NCI-H1092 (cell line): ENCODE results near the gene FKTN.
"Not testable (repeated sequence)": the region's sequence is repeated elsewhere in the genome, so short reads cannot be mapped to it uniquely, and the experiment has no call there.

Experiments
- DNase-seq: peaks from one replicate; lab custom pipeline; 2025; lab: John Stamatoyannopoulos, UW

The FKTN gene

DNA sequence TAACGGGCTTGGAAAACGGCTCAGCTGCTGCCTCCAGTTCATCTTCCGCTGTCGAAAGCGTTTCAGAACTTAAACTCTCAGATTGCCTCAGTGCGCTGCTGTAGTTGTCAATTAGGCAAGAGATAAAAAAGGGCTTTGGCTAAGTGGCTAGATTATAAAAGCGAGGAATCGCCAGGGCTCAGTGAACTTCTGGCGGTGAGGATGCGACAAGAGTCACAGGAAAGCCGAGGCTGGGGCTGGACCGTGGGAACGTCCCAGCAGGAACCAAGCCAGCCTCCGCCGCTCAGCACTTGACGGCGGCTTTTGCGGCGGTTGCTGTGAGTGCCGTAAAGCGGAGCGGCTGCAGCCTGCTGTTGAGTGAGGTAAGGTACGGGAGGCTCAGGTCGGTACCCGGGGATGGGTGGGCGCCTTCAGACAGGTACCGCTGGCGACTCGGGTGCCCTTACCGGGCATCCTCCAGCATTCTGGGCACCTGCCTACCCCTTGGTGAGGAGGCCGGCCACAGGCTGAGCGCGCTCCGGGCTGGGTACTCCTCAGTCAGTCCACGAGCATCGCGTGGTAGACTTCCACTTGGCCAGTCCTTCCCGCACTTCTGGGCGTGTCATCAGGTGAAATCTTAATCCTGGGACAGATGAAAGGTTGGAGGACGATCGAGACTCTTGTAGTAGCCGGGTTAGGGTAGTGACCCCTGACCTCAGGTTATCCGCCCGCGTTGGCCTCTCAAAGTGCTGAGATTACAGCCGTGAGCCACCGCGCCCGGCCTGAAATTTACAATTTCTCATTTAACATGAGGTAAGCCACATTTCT, at the start of gene FKTN:
FKTN (plus strand) TSS at position 328 of the 807 bp plus-strand sequence. CDS start 16,902 bp downstream, outside the sequence.
- peak; percentile 65 for DNase-seq

DNA sequence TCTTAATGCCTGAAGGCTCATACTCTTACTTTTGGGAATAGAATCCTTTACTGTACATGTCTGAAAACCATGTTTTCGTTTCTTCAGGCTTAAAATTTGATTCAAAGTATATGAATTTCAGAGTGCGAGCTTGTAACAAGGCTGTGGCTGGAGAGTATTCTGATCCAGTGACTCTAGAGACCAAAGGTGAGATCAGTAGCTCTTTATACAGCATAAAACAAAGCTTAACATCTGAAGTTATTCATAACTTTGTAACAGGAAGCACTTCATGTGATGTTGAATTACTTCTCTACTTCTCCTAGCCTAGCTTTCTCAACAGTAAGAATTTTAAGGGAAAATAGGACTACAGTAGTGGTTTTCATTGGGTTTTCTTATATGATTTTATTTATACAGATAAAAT, 49.4 kb upstream of the FKTN start:
- DNase-seq: no peak

DNA sequence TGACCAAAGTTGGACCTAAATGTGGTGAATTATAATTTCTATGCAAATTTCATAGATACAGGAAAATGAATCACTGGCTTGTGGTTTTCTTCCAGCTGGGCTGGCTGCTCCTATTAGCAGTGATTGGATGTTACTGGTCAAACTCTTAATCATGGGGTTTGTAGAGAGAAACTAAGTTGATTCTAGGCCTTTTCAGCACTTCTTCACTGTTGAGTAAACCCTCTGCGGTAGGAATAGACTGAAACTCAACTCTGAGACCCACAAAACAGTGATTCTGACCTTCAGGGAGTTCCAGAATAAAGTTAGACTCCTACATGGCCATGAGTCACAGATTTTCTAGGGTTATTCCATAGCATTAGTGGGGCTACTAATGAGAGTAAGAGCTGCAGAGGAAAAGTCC, 47.9 kb upstream of the FKTN start:
- DNase-seq: no peak

DNA sequence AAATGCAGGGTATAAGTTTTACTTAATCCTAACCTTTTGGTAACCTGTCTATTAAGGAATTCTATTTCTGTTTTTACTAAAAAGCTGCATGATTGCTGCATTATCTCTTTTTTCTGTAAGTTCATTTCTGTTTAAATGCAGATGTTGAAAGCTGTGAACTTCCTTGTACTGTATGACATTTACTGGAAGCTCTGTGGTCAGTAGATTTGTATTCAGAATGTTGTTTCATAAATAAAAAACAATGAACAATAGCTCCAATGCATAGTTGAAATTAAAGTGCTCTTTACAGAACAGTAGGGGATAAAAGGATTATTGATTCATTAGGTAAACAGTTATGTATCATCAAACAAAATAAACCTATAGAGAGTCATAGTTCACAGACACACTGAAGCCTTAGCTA, 46.5 kb upstream of the FKTN start:
- DNase-seq: no peak

DNA sequence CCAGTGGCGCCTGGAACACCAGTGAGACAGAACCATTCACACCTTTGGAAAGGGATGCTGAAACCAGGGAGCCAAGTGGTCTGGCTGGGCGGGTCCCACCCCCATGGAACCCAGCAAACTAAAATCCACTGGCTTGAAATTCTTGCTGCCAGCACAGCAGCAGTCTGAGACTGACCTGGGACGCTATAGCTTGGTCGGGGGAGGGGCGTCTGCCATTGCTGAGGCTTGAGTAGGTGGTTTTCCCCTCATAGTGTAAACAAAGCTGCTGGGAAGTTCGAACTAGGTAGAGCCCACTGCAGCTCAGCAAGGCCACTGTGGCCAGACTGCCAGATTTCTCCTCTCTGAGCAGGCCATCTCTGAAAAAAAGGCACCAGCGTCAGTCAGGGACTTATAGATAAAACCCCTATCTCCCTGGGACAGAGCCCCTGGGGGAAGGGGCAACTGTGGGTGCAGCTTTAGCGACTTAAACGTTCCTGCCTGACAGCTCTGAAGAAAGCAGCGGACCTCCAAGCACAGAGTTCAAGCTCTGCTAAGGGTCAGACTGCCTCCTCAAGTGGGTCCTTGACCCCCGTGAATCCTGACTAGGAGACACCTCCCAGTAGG, 42.0 kb upstream of the FKTN start:
- no peak for DNase-seq

DNA sequence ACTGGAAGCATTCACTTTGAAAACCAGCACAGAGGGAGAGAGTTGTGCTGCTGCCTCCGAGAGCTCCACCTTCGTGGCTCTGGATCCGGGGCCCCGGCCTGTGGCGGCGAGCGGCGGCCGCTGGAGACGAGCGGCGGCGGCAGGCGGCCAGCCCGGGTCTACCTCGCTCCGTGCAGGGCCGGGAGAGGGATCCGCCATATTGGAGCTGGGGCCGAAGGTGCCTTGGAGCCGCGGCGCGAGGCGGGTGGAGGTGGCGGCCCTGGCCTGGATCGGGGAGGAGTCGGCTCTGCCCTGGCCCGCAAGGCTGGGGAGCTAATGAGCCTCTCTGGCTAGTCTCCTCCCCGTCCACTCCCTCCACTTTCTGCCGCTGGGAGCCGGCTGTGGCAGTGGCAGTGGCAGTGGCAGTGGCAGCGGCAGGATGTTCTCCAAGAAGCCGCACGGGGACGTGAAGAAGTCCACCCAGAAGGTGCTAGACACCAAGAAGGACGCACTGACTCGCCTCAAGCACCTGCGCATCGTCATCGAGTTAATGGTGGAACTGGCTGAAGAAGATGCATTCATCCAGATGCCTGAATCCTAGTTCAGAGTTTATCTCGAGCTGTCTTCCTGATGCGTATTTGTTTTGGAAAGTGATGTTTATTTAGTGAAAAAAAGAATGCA, 38.1 kb upstream of the FKTN start:
- not testable (repeated sequence) for DNase-seq

DNA sequence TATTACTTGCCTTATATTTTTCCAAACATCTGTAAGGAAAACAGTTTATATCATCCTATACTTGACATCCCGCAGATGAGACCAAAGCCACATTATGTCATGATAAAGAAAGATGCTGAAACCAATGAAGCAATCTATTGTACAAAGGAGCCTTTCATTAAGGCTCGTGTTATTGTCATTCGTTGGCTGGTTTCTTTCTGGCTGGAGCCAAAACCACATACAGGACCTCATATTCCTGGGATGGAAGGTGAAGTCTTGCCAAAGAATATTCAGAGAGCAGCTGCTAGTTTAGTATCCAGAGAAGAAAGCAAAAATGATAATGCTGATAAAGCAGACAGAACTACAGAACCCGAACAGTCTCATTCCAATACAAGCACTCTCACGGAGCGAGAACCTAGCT, 36.9 kb upstream of the FKTN start:
- not testable (repeated sequence) for DNase-seq

DNA sequence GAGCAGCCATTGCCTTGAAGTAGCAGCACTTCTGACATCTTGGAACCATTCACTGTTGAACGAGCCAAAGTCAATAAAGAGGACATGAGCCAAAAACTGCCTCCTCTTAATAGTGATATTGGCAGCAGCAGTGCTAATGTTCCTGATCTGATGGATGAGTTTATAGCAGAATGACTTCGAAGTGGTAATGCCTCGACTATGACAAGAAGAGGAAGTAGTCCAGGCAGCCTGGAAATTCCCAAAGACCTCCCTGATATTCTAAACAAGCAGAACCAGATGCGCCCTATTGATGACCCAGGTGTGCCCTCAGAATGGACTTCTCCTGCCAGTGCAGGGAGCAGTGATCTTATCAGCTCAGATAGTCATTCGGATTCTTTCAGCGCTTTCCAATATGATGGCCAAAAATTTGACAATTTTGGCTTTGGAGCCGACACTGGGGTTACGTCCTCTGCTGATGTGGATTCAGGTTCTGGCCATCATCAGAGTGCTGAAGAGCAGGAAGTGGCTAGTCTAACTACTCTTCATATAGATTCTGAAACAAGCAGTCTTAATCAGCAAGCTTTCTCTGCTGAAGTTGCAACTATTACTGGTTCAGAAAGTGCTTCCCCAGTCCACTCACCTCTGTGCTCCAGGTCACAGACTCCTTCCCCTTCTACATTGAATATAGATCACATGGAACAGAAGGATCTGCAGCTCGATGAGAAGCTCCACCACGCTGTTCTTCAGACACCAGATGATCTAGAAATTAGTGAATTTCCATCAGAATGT, 35.1 kb upstream of the FKTN start:
- not testable (repeated sequence) for DNase-seq

DNA sequence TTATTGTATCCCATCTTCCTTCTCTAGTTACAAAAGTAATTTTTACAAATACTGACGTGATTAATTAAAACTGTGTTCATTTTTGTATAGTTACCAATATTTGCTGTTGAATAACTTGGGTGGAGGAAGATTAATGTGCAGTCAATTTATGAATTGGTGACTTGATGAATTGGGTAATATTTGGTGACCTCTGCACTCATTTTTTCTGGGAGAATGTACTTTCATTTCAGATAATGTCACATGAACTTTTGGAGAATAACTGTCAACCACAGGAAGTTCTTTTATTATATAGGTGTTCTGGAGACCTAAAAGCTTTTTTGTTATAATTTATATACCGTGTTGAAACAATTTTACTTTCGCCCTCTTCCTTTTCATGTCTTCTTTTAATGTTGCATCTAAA, 26.4 kb upstream of the FKTN start:
- DNase-seq: no peak

DNA sequence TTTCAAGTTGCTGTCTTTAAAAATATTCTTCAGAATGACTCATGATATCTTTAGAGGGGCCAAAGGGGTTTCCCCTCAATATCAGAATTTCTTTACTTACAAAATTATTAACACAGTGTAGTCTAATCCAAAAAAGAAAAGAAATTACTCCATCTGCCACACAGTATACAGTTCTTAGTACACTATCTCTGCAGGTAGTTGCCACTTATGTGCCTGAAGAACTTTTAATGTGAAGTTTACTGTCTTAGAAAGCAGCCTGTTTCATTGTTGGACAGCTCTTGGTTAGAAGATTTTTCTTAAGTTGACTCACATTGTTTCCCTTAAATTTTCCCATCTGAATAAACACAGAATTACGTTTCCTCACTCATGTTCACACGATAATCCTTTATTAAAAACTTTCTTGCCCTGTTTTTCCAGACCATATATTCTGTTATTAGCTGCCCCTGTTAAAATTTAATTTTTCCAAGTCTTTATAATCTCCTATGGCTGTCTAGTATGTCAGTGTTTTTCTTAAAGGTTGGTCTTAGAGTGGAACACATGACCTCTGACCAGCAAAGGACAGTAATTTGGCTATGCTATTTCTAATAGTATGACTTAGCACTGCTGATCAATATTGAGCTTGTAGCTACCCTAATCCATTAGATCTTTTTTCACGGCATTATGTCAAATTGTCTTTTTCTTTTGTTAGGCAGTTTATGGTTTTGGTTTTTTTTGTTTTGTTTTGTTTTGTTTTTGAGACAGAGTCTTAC, 21.8 kb upstream of the FKTN start:
- no peak for DNase-seq

DNA sequence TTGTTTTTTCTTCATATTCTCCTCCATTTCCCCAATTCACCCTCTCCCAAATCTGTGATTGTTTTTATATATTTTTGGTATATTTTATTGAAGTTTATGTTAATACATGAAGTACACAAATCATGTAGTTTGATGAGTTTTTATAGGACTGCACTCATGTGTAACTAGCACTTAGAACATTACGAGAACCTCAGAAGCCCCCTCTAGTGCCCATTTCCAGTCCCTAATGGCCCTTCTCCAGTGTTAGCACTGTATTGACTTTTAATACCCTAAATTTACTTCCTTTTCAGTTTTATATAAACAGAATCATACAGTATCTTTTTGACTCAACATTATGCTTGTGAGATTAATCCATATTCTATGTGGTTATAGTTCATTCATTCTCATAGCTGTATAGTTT, 18.5 kb upstream of the FKTN start:
- DNase-seq: no peak

DNA sequence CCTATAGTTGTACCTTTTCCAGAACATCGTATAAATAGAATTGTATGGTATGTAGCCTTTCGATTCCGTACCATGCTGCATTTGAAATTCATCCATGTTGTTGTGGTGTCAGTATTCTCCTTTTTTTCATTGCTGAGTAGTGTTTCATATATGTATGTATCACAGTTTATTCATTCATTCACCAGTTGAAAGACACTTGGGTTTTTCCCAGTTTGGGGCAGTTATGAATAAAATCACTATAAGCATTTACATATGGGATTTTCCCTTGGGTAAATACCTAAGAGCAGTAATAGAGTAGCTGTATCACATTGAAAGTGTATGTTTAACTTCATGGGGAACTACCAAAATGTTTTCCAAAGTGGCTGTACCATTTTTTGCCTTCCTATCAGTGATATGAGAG, 16.1 kb upstream of the FKTN start:
- no peak for DNase-seq

DNA sequence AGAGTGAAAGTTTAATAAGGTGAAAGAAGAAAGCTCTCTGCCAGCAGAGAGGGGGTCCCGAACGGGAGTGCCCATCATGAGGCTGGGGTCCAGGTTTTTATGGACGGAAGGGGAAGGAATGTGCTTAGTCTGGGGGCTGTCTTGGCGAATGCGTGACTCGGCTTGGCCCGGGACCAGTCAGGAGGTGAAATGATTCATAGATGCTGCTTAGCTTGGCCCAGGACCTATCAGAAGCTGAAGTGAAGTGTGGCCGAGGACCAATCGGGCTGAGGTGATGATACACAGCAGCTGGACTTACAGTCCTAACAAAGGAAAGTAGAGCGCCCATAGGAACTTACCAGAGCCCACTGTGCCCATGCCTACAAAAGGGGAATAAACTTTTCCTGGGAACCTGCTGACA, 3.9 kb upstream of the FKTN start:
- no peak for DNase-seq

DNA sequence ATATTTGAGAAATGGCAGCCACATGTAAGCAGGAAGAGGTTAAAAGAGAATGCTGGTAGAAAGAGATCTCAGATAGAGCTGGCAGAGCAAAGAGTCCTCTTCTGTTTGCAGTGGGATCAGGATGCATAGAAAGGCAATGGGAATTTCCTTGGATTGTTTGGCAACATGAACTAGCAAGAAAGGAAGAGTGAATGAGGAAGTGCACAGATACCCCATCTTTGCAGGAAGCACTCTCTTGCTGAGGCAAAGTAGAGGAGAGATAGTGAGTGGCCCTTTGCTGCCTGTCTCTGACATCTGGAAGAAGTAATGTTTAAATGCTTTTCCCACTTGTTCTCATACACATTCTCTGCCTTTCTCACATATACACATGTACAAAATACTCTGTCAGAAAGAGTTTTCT, 14.5 kb downstream of the FKTN start:
- no peak for DNase-seq

DNA sequence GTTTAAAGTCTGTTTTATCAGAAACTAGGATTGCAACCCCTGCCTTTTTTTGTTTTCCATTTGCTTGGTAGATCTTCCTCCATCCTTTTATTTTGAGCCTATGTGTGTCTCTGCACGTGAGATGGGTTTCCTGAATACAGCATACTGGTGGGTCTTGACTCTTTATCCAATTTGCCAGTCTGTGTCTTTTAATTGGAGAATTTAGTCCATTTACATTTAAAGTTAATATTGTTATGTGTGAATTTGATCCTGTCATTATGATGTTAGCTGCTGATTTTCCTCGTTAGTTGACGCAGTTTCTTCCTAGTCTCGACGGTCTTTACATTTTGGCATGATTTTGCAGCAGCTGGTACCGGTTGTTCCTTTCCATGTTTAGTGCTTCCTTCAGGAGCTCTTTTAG, 22.0 kb downstream of the FKTN start:
- not testable (repeated sequence) for DNase-seq

DNA sequence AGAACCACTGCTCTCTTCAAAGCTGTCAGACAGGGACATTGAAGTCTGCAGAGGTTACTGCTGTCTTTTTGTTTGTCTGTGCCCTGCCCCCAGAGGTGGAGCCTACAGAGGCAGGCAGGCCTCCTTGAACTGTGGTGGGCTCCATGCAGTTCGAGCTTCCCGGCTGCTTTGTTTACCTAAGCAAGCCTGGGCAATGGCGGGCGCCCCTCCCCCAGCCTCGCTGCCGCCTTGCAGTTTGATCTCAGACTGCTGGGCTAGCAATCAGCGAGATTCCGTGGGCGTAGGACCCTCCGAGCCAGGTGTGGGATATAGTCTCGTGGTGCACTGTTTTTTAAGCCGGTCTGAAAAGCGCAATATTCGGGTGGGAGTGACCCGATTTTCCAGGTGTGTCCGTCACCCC, 23.6 kb downstream of the FKTN start:
- not testable (repeated sequence) for DNase-seq

DNA sequence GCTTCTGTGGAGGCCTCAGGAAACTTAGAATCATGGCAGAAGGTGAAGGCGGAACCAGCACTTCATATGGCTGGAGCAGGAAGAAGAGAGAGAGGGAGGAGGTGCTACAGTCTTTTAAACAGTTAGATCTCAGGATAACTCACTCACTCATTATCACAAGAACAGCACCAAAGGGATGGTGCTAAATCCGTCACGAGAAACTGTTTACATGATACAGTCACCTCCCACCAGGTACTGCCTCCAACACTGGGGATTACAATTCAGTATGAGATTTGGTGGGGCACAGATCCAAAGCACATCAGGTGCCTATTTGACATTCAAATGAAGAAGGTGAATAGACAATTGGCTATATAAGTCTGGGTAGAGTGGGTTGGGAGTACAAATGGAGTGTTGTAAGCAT, 35.2 kb downstream of the FKTN start:
- no peak for DNase-seq

DNA sequence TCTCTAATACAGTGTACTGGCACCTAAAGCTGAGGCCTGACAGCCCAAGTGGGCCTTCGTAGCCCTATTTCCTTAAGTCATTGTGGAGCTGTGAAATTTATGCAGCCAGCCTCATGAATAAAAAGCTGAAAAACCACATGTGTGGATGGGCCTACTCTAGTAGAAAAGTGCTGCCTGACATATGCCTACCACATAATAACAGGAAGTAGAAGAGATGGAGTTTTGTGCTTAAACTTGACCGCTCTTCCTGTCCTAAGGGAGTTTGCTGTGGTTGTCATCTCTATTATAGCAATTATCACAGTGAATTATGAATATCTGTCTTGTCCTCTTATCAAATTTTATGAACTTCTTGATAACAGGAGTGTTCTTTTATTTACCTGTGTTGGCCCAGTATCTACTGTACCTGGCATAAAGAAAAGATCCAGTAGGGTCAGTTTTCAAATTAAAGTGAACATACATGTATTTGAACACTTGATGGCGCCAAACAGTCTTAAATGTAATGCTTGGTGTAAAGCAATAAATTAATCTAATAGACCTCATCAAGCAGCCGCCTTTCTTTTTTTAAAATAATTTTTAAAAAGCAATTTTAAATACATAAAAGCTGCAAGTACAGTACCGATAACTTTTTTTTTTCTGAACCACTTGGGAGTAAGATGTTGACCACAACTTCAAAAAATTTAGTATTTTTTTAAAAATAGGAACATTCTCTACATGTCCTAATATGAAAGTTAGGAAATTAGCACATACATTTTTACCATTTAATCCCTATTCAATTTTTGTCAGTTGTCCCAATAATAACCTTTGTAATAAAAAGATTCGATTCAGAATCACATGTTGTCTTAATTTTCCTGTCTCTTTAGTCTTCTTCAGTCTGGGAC, 51.0 kb downstream of the FKTN start:
- DNase-seq: peak; percentile 41

DNA sequence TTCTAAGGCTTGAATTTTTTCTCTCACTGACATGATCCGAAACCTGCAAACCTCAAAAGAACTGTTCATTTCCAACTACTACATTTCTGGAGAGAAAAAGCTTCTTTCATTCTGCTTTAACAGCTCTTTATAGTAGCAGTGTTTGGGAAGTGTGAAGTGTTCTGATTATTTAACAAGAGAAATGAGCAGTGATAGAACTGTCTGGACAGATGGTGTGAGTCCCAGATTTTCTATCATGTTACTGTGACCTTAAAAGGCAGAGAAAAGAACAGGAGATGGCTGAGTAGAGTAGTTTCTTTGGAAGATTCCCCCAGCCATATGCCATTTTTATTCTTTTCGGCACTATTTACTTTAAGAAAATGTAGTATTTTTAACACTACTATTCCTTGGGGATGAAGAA, 63.1 kb downstream of the FKTN start:
- DNase-seq: no peak

DNA sequence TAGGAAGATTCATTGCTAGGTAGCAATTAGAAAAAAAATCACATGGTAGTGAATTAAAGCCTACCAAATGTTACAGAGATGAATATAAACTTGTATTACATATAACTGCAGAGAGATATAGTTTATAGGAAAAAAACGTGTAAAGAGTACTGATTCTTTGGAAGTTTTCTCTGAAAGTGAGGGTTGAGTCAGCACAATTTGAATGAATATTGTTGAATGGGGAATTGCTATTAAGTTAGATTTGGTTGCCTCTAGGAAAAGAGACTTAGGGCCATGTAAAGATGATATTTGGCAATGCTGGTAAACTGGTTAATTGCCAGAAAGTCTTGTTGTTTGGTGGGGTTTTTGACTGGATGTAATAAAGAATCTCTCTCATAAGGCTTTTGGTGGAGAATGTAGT, 67.2 kb downstream of the FKTN start:
- DNase-seq: no peak

DNA sequence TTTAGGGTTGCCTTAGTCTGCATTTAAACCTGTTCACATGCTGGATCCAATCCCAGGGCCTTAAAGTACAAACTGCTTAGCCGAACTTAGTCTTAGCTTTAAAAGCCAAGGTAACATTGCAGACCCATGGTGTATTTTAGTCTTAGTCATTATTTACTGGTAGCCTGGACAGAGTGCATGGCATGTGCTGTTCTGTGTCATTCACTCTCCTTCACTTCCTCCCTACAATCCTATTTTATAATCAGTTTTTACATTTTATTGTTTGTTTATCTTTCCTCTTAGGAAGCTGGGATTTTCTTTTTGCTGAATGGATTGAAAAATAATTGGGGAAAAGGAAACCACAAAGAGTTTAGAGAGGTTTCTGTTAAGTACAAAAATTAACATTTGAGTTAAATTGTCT, 74.9 kb downstream of the FKTN start:
- DNase-seq: no peak
